ENCODE results near the gene CXCR1.
A peak's percentile ranks its signal among the peaks of the same experiment; 100 is the strongest.
"Not testable (repeated sequence)": the region's sequence is repeated elsewhere in the genome, so short reads cannot be mapped to it uniquely, and the experiment has no call there.

Gene CXCR1

DNA sequence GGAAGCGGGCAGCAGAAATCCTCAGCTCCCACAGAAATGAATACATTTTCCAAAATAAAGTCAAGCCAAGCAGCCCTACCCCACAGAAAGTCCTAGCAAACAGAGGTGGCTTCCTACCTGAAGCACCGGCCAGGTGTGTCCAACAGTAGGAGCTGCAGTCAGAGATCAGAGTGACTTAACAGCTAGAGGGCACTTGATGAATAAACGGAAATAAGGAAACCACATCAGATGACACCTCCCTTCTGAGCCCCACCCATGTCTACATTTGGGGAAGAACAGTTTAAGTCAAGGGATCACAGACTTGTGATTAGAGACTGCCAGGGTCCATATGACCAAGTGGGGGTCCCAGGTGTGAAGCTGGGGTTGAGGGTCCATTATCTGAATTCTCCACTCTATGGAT, at the start of gene CXCR1:
TSS of gene CXCR1 (minus strand) at position 172 of the 400 bp plus-strand sequence. CDS start 1,751 bp downstream, outside the sequence.
- DNase-seq (ENCODE audit: low spot score): no peak

- DNase-seq (ENCODE audit: low spot score): no peak
These were observed 49.5 kb upstream of the CXCR1 start for GRCh38 chr2:218216336-218216673.

DNA sequence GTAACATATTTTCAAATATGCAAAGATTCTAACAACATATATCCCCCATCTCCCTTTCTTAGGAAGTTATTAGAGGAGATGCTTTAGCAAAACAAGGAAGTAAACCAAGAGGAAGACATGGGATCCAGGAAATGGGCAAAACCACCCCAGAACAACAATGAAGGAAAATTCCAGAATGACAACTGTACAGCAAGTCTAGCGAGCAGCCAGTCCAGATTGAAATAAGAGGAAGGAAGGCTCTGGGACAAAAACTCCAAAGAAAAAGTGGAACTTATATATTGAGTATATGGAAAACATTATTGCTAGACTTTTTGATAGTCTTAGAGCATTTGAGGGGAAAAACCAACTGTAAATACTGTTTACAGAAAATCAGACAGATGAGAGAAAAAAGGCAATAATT, 47.4 kb upstream of the CXCR1 start:
- no peak for DNase-seq (ENCODE audit: low spot score)

- no peak for DNase-seq (ENCODE audit: low spot score)
These were observed 42.3 kb upstream of the CXCR1 start for GRCh38 chr2:218209078-218209477.

- no peak for DNase-seq (ENCODE audit: low spot score)
These were observed 35.5 kb upstream of the CXCR1 start for GRCh38 chr2:218202266-218202665.

- no peak for DNase-seq (ENCODE audit: low spot score)
These were observed 30.2 kb upstream of the CXCR1 start for GRCh38 chr2:218196974-218197373.

DNA sequence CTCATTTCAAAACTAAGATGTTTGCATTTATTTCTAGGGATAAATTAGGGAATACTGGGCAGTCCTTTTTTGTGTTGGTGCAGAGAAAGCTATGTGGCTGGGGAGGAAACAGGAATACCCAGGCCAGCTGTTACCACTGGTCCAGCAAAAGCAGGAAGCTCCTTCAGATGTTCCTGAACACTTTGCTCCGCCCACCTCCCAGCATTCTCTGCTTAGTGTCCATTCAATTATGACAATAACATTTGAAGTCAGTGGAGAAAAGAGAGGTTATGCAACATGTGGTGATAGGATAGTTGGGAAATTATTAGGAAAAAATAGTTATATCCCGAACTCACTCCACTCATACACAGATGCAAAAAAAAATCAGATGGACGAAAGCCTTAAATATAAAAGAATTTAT, 28.1 kb upstream of the CXCR1 start:
- no peak for DNase-seq (ENCODE audit: low spot score)

- peak; percentile 69 for DNase-seq (ENCODE audit: low spot score)
These were observed 26.9 kb upstream of the CXCR1 start for GRCh38 chr2:218193701-218194100.

- DNase-seq (ENCODE audit: low spot score): no peak
These were observed 26.2 kb upstream of the CXCR1 start for GRCh38 chr2:218192902-218193430.

DNA sequence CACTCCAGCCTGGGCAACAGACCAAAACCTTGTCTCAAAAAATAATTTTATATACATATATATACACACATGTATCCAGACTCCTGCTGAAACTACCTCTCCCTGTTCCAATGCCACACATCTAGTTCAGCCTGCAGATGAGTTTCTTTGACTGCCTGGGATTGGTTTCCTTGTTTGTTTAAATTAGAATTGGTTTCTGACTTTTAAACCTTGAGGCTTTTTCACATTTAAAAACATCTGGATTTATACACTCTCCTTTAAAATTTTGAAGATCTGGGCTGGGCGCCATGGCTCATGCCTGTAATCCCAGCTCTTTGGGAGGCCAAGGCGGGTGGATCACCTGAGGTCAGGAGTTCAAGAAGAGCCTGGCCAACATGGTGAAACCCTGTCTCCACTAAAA, 21.8 kb upstream of the CXCR1 start:
- no peak for DNase-seq (ENCODE audit: low spot score)

DNA sequence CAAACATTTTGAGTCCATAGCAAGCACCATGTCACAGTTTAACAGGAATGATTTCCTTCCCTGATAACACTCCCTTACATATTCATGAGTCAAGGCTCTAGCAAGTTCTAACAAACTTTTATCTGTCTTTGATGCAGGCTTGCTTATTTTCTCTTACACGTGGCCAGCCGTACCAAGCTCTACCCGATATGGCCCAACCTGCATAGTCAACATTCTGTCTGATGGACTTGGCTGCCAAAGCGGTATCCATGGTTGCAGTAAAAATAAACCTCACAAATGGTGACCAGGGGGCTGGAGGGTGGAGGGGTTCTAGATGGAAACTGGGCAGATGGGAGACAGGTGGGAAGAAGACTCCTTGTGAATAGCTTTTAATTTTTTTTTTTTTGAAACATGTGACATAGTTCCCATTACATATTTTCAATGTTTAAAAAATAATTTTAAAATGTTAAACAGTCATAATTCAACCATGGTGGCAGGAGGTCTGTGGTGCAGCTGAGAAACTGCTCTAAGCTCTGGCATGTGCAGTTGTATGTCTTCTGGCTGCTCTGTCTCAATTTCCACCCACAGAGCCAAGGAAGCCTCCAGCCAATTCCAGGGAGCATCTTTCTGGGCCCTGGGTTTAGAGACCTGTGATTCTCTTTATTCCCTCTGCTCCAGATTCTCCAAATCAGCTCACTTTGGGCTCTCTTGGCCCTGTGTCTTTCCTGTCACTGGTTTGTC, 20.7 kb upstream of the CXCR1 start:
- DNase-seq (ENCODE audit: low spot score): no peak

- no peak for DNase-seq (ENCODE audit: low spot score)
These were observed 20.1 kb upstream of the CXCR1 start for GRCh38 chr2:218186876-218187275.

- DNase-seq (ENCODE audit: low spot score): peak; percentile 74
These were observed 19.6 kb upstream of the CXCR1 start for GRCh38 chr2:218186355-218186766.

- DNase-seq (ENCODE audit: low spot score): no peak
These were observed 17.6 kb upstream of the CXCR1 start for GRCh38 chr2:218184331-218184730.

DNA sequence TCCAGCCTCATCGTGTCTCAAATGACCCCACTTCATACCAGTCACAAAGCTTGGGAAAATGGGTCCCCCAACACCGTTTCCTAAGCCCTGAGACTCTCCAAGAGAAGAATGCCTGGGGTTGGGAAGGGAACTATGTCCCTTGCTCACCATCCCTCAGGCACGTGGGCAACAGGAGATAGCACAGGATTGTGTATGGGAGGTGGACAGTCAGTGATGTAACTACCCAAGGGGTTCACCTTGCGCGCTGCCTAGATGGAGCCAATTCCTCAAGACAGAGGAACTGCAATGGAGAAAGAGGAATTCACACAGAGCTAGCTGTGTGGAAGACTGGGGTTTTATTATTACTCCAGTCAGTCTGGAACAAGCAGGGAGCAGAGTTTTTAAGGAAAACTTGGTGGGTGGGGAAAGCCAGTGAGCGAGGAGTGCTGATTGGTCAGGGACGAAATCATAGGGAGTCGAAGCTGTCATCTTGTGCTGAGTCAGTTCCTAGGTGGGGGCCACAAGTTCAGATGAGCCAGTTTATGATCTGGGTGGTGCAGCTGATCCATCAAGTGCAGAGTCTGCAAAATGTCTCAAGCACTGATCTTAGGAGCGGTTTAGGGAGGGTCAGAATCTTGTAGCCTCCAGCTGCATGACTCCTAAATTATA, 13.8 kb upstream of the CXCR1 start:
- no peak for DNase-seq (ENCODE audit: low spot score)

GRCh38 chr2:218179782-218180181, 13.0 kb upstream of the CXCR1 start:
- no peak for DNase-seq (ENCODE audit: low spot score)

- no peak for DNase-seq (ENCODE audit: low spot score)
These were observed 6.1 kb upstream of the CXCR1 start for GRCh38 chr2:218172845-218173244.

GRCh38 chr2:218171744-218172143, 5.0 kb upstream of the CXCR1 start:
- DNase-seq (ENCODE audit: low spot score): not testable (repeated sequence)

GRCh38 chr2:218169757-218170546, 3.2 kb upstream of the CXCR1 start:
- no peak for DNase-seq (ENCODE audit: low spot score)

DNA sequence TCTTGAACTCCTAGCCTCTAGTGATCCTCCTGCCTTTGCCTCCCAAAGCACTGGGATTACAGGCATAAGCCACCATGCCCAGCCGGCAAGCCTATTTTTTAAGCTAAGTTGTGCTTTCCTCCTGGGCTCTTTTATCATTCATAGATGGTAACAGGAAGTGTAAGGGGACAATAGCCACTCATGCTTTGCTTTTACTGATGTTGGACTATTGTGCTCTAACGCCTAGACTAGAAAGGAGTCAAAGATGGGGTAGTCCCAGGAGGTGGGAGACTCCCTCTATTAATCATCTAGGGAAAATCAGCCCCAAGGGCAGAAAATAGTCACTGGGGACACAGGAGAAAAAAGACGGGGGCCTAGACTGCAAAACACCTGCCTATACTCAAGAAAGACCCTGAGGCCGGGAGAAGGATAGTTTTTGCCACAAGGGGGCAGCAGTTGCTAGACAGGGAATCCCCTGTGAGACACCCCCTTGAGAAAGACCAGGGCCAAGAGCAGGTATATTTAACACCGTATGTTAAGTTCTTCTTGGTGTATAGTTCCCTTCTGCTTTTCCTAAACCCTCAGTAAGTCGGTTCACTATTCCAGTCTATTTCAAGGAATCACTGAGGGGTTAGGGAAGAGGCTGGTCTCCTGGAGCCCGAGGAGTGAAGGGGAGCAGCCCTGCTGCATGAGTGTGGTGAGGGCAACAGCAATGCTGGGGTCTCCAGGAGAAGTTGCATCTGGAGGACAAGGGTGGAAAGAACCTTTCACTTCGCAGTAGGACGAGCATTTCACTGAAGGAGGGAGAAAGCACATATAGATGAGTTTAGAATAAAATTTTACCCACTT, 2.1 kb upstream of the CXCR1 start:
- DNase-seq (ENCODE audit: low spot score): peak; percentile 20

DNA sequence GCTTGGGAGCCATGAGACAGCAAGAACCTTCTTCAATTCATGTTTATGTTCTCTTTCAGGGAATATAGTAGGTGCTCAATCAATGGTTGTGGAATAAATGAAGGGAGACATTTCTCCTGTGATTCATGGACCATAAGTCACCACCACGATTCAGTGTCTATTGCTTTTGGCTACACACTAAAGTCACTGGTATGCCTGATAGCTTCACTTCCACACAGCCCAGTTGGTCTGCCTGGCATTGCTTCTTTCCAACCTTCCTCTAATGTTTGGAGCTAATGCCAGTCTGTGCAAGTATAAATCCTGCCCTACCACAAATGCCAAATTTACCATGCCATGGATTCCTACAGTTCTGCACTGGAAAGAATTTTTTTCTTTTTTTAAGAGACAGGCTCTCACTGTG, 1.3 kb upstream of the CXCR1 start:
- no peak for DNase-seq (ENCODE audit: low spot score)

- DNase-seq (ENCODE audit: low spot score): no peak
These were observed 3.9 kb downstream of the CXCR1 start for GRCh38 chr2:218162814-218163213.

All from Ammon's horn (tissue), 1 donor.